ENCODE measurements around the gene GRM1. TPM values are rescaled to one million over a fixed set of nuclear protein-coding genes. Genes with fewer than 3 reads are reported as not detected.

The GRM1 gene
- total RNA-seq, 1 donor from 2014 or later, result not detected

- no peaks in the 10 kb centered on the region for H3K36me3 Mint-ChIP-seq (ENCODE audit: low read depth)
- TF ChIP-seq CTCF (IDR thresholded peaks at IDR 0.05), result no peak
- POLR2A ChIA-PET, result no interaction called here
- H3K27me3 Mint-ChIP-seq, result no peaks in the 10 kb centered on the region
- H3K9me3 Mint-ChIP-seq, result no peaks in the 10 kb centered on the region
- H3K4me3 Mint-ChIP-seq, result no peak overlapping the region
- H3K4me1 Mint-ChIP-seq, result no peaks in the 10 kb centered on the region
- DNase-seq (no peak), ATAC-seq (ENCODE audit: low read depth) (no peak)
- CTCF ChIA-PET, result no interaction called here
- no peak overlapping the region for H3K27ac Mint-ChIP-seq
- intact Hi-C loops (cut with micrococcal nuclease), result no loop called here
These were observed 323.3 kb downstream of the GRM1 start for GRCh38 chr6:146352163-146352562.

- ChIA-PET POLR2A (no interaction called here), CTCF (no interaction called here)
- Mint-ChIP-seq H3K36me3 (ENCODE audit: low read depth) (no peaks in the 10 kb centered on the region), H3K4me3 (no peak overlapping the region), H3K27me3 (no peaks in the 10 kb centered on the region), H3K27ac (no peak overlapping the region), H3K9me3 (no peaks in the 10 kb centered on the region), H3K4me1 (no peaks in the 10 kb centered on the region)
- ATAC-seq (ENCODE audit: low read depth), result no peak
- no peak for DNase-seq
- TF ChIP-seq CTCF (IDR thresholded peaks at IDR 0.05), result no peak
- intact Hi-C loops (cut with micrococcal nuclease), result no loop called here
These were observed 325.6 kb downstream of the GRM1 start for GRCh38 chr6:146354451-146354850.

GRCh38 chr6:146355521-146356100 is 326.7 kb downstream of the GRM1 start:
- no peak overlapping the region for H3K4me3 Mint-ChIP-seq
- POLR2A ChIA-PET, result no interaction called here
- no peaks in the 10 kb centered on the region for H3K4me1 Mint-ChIP-seq
- no peak overlapping the region for H3K27ac Mint-ChIP-seq
- CTCF ChIA-PET, result no interaction called here
- no peak for TF ChIP-seq CTCF (IDR thresholded peaks at IDR 0.05)
- H3K9me3 Mint-ChIP-seq, result no peaks in the 10 kb centered on the region
- DNase-seq (no peak), ATAC-seq (ENCODE audit: low read depth) (no peak)
- H3K36me3 Mint-ChIP-seq (ENCODE audit: low read depth), result no peaks in the 10 kb centered on the region
- no peaks in the 10 kb centered on the region for H3K27me3 Mint-ChIP-seq
- intact Hi-C loops (cut with micrococcal nuclease), result no loop called here

- H3K36me3 Mint-ChIP-seq (ENCODE audit: low read depth), result no peaks in the 10 kb centered on the region
- DNase-seq, result no peak
- intact Hi-C loops (cut with micrococcal nuclease), result no loop called here
- no peak for ATAC-seq (ENCODE audit: low read depth)
- TF ChIP-seq CTCF (IDR thresholded peaks at IDR 0.05), result no peak
- no peaks in the 10 kb centered on the region for H3K27me3 Mint-ChIP-seq
- no peaks in the 10 kb centered on the region for H3K4me1 Mint-ChIP-seq
- ChIA-PET CTCF (no interaction called here), POLR2A (no interaction called here)
- no peak overlapping the region for H3K4me3 Mint-ChIP-seq
- no peaks in the 10 kb centered on the region for H3K9me3 Mint-ChIP-seq
- H3K27ac Mint-ChIP-seq, result no peak overlapping the region
These were observed 328.9 kb downstream of the GRM1 start for GRCh38 chr6:146357578-146358430.

GRCh38 chr6:146358431-146359046 is 329.7 kb downstream of the GRM1 start:
- TF ChIP-seq CTCF (IDR thresholded peaks at IDR 0.05), result no peak
- Mint-ChIP-seq H3K27me3 (no peaks in the 10 kb centered on the region), H3K27ac (no peak overlapping the region), H3K4me3 (no peak overlapping the region), H3K9me3 (no peaks in the 10 kb centered on the region), H3K36me3 (ENCODE audit: low read depth) (no peaks in the 10 kb centered on the region), H3K4me1 (no peaks in the 10 kb centered on the region)
- DNase-seq (no peak), ATAC-seq (ENCODE audit: low read depth) (no peak)
- ChIA-PET POLR2A (no interaction called here), CTCF (no interaction called here)
- intact Hi-C loops (cut with micrococcal nuclease), result no loop called here
